PFSK-1 (cell line): ENCODE results near the gene IRF4.

ENCODE experiments used
- POLR2AphosphoS5 ChIP-seq: IDR thresholded peaks from 2 replicates; pipeline ENCODE4 v1.6.1; 2012; ENCODE audit warnings: low read depth, mild to moderate bottlenecking, control low read depth, low read length, moderate library complexity
- REST ChIP-seq, 2 experiments: IDR thresholded peaks; 2 replicates each; pipeline versions ENCODE4 v1.6.1 to v1.8.0; 2011 to 2012; ENCODE audit warnings: low read depth in 2 of 2, low read length in 2 of 2, control low read depth in 1 of 2, inconsistent platforms in 1 of 2, mild to moderate bottlenecking in 1 of 2, moderate library complexity in 1 of 2; ENCODE audit not compliant: insufficient read depth in 1 of 2
- TAF1 ChIP-seq: IDR thresholded peaks from 2 replicates; pipeline ENCODE4 v1.6.1; 2012; ENCODE audit warnings: low read length, control low read depth, borderline replicate concordance; ENCODE audit not compliant: insufficient read depth

DNA sequence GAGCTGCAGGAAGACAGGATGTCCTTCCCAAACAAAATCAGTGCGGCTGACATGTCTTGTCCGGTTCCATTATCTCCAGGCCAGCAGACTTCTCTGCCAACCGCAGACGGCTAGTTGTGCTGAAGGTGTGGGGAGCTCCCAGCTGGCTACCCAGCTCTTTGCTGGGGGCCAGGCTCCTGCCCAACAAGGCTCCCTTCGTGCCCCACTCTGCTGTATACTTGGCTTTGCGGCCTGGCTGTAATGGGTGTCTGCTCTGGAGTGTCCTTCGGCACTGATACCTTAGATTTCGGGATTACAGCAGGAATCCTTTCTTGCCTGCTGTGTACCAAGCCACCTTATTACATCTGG, 48.7 kb upstream of the IRF4 start:
- TF ChIP-seq TAF1 = no peak
- no peak for TF ChIP-seq POLR2AphosphoS5
- no peak for TF ChIP-seq REST (IDR thresholded peaks at IDR 0.05; ENCODE audit: insufficient read depth in 1 of 2, low read depth in 2 of 2, low read length in 2 of 2)
